Activated CD8-positive, alpha-beta T cell treated with anti-CD3 and anti-CD28 coated beads, Interleukin-2, amount 10 ng/mL, durations not matched to agents 7 days and 5 days (primary cell): ENCODE data around the gene VAV2. TPM values are rescaled to one million over a fixed set of nuclear protein-coding genes. Genes with fewer than 3 reads are reported as not detected.

Source experiments
- ATAC-seq: fragments of 150-1000 bp; cut with Tn5 transposase; one replicate; pipeline ENCODE4 v1.10.0; 2021; ENCODE audit warnings: moderate library complexity
- CTCF ChIA-PET: fragments of 350-600 bp; sonication (Branson Sonifier 250); formaldehyde crosslinking; loops from one replicate; lab custom pipeline; 2021; ENCODE audit warnings: antibody characterized with exemption; lab: Charles Lee
- POLR2A ChIA-PET: fragments of 350-600 bp; sonication (Branson Sonifier 250); formaldehyde crosslinking; loops from one replicate; lab custom pipeline; 2021; ENCODE audit warnings: antibody characterized with exemption; lab: Charles Lee
- DNase-seq: peaks from one replicate; pipeline ENCODE4 v3.0.0-alpha.2; 2020
- H3K27ac Mint-ChIP-seq: one replicate; pipeline ENCODE4 v1.8.0; 2021; ENCODE audit warnings: mild to moderate bottlenecking, mixed read lengths
- H3K27me3 Mint-ChIP-seq: one replicate; pipeline ENCODE4 v1.8.0; 2021; ENCODE audit warnings: low read depth, mixed read lengths
- H3K36me3 Mint-ChIP-seq: one replicate; pipeline ENCODE4 v1.8.0; 2021; ENCODE audit warnings: low read depth, mixed read lengths
- H3K4me1 Mint-ChIP-seq: one replicate; pipeline ENCODE4 v1.8.0; 2021; ENCODE audit warnings: low read depth, mixed read lengths
- H3K4me3 Mint-ChIP-seq: one replicate; pipeline ENCODE4 v1.8.0; 2021; ENCODE audit warnings: mild to moderate bottlenecking, mixed read lengths
- H3K9me3 Mint-ChIP-seq: one replicate; pipeline ENCODE4 v1.8.0; 2022; ENCODE audit warnings: mixed read lengths; ENCODE audit not compliant: insufficient read depth
- total RNA-seq, 2 experiments: library from RNA; stranded (reverse); gene quantifications; one replicate each; pipeline ENCODE4 v1.2.3, GENCODE V29; 2021

The VAV2 gene
- total RNA-seq, result 10 to 100 TPM; 10.1 to 10.3 TPM

GRCh38 chr9:133991964-133992779 lies at the start of gene VAV2:
Gene VAV2 (minus strand): TSS chr9:133992324. CDS start chr9:133992278, 46 bp downstream.
- Mint-ChIP-seq H3K27ac (no peak within 1 kb of the TSS), H3K9me3 (no peaks in the 10 kb centered on the region)
- POLR2A ChIA-PET, result no interaction called here

GRCh38 chr9:134041649-134041962 lies 49.5 kb upstream of the VAV2 start:
- CTCF ChIA-PET, result no interaction called here
- POLR2A ChIA-PET, result no interaction called here

More at GRCh38 chr9:133991964-133992779, at the start of gene VAV2:
- CTCF ChIA-PET, result interaction anchor here (2.2 to 5.4 kb wide), 4 partner anchors 30 to 265 kb away, joined by 7 to 135 read pairs (median 52); no protein-coding TSS in a partner anchor
- DNase-seq, result peak; percentile 56
- Mint-ChIP-seq H3K36me3 (no peaks in the 10 kb centered on the region), H3K4me3 (peak within 1 kb of the TSS; percentile 65), H3K4me1 (peaks cover 5% of the 10 kb centered on the region), H3K27me3 (peaks cover 7% of the 10 kb centered on the region)
- ATAC-seq, result peak; percentile 67

GRCh38 chr9:134040781-134041648 lies 48.9 kb upstream of the VAV2 start:
- ATAC-seq (no peak), DNase-seq (no peak)
- ChIA-PET CTCF (no interaction called here), POLR2A (no interaction called here)
- no peak overlapping the region for H3K27ac Mint-ChIP-seq
- H3K4me3 Mint-ChIP-seq, result no peak overlapping the region
- peaks cover 41% of the 10 kb centered on the region for H3K36me3 Mint-ChIP-seq
- no peaks in the 10 kb centered on the region for H3K9me3 Mint-ChIP-seq
- H3K4me1 Mint-ChIP-seq, result no peaks in the 10 kb centered on the region
- no peaks in the 10 kb centered on the region for H3K27me3 Mint-ChIP-seq

More at GRCh38 chr9:134041649-134041962, 49.5 kb upstream of the VAV2 start:
- Mint-ChIP-seq H3K4me3 (no peak overlapping the region), H3K4me1 (no peaks in the 10 kb centered on the region), H3K9me3 (no peaks in the 10 kb centered on the region), H3K27ac (no peak overlapping the region), H3K27me3 (no peaks in the 10 kb centered on the region), H3K36me3 (peaks cover 36% of the 10 kb centered on the region)
- ATAC-seq (no peak), DNase-seq (no peak)

GRCh38 chr9:134040176-134040565 lies 48.0 kb upstream of the VAV2 start:
- Mint-ChIP-seq H3K4me3 (no peak overlapping the region), H3K27ac (peak overlapping the region; percentile 0), H3K4me1 (no peaks in the 10 kb centered on the region), H3K9me3 (no peaks in the 10 kb centered on the region), H3K36me3 (peaks cover 47% of the 10 kb centered on the region), H3K27me3 (no peaks in the 10 kb centered on the region)
- POLR2A ChIA-PET, result no interaction called here
- ATAC-seq, result no peak
- CTCF ChIA-PET, result no interaction called here
- no peak for DNase-seq

GRCh38 chr9:134039386-134040175 lies 47.5 kb upstream of the VAV2 start:
- no peak for DNase-seq
- CTCF ChIA-PET, result no interaction called here
- peaks cover 50% of the 10 kb centered on the region for H3K36me3 Mint-ChIP-seq
- no peaks in the 10 kb centered on the region for H3K4me1 Mint-ChIP-seq
- H3K27me3 Mint-ChIP-seq, result no peaks in the 10 kb centered on the region
- no peaks in the 10 kb centered on the region for H3K9me3 Mint-ChIP-seq
- no peak overlapping the region for H3K4me3 Mint-ChIP-seq
- ATAC-seq, result no peak
- POLR2A ChIA-PET, result interaction anchor here (0.6 kb wide), 1 partner anchor 25 kb away, joined by 3 read pairs; no protein-coding TSS in a partner anchor
- H3K27ac Mint-ChIP-seq, result no peak overlapping the region

GRCh38 chr9:134037641-134038040 lies 45.5 kb upstream of the VAV2 start:
- H3K9me3 Mint-ChIP-seq, result no peaks in the 10 kb centered on the region
- ChIA-PET CTCF (no interaction called here), POLR2A (no interaction called here)
- ATAC-seq, result no peak
- no peak for DNase-seq
- no peak overlapping the region for H3K27ac Mint-ChIP-seq
- H3K4me3 Mint-ChIP-seq, result no peak overlapping the region
- no peaks in the 10 kb centered on the region for H3K27me3 Mint-ChIP-seq
- no peaks in the 10 kb centered on the region for H3K4me1 Mint-ChIP-seq
- peaks cover 65% of the 10 kb centered on the region for H3K36me3 Mint-ChIP-seq

- ATAC-seq, result no peak
- Mint-ChIP-seq H3K4me3 (no peak overlapping the region), H3K36me3 (peaks cover 63% of the 10 kb centered on the region), H3K27ac (no peak overlapping the region), H3K27me3 (no peaks in the 10 kb centered on the region), H3K4me1 (no peaks in the 10 kb centered on the region), H3K9me3 (no peaks in the 10 kb centered on the region)
- CTCF ChIA-PET, result no interaction called here
- no peak for DNase-seq
- POLR2A ChIA-PET, result no interaction called here
Observed at GRCh38 chr9:134036130-134036529, 44.0 kb upstream of the VAV2 start.

GRCh38 chr9:134035041-134036039 lies 43.2 kb upstream of the VAV2 start:
- Mint-ChIP-seq H3K27ac (no peak overlapping the region), H3K4me1 (no peaks in the 10 kb centered on the region), H3K9me3 (no peaks in the 10 kb centered on the region), H3K4me3 (no peak overlapping the region), H3K36me3 (peaks cover 63% of the 10 kb centered on the region), H3K27me3 (no peaks in the 10 kb centered on the region)
- ChIA-PET POLR2A (no interaction called here), CTCF (no interaction called here)
- no peak for DNase-seq
- no peak for ATAC-seq

GRCh38 chr9:134034215-134035040 lies 42.3 kb upstream of the VAV2 start:
- Mint-ChIP-seq H3K27ac (no peak overlapping the region), H3K27me3 (no peaks in the 10 kb centered on the region), H3K36me3 (peaks cover 56% of the 10 kb centered on the region), H3K4me3 (no peak overlapping the region), H3K4me1 (no peaks in the 10 kb centered on the region), H3K9me3 (no peaks in the 10 kb centered on the region)
- ChIA-PET POLR2A (no interaction called here), CTCF (interaction anchor here (0.8 kb wide), 1 partner anchor 9 kb away, joined by 3 read pairs; the partner anchor contains the start of gene BRD3OS)
- ATAC-seq (no peak), DNase-seq (no peak)

GRCh38 chr9:134033516-134034214 lies 41.5 kb upstream of the VAV2 start:
- ChIA-PET POLR2A (no interaction called here), CTCF (interaction anchor here (0.8 kb wide), 1 partner anchor 8 kb away, joined by 3 read pairs; the partner anchor contains the start of gene BRD3OS)
- Mint-ChIP-seq H3K4me1 (no peaks in the 10 kb centered on the region), H3K27me3 (no peaks in the 10 kb centered on the region), H3K4me3 (no peak overlapping the region), H3K36me3 (peaks cover 49% of the 10 kb centered on the region), H3K27ac (no peak overlapping the region), H3K9me3 (no peaks in the 10 kb centered on the region)
- DNase-seq (no peak), ATAC-seq (no peak)
